Measurements from ENCODE around the gene LRRC1.

GRCh38 chr6:53814353-53814752, 19.5 kb downstream of the LRRC1 start:
- TF ChIP-seq CTCF (IDR thresholded peaks at IDR 0.05) (no peak), POLR2A (IDR thresholded peaks at IDR 0.05) (no peak)
